Thyroid gland (tissue), 4 donors: Measurements from ENCODE around the gene TMEM167A. TPM values are rescaled to one million over a fixed set of nuclear protein-coding genes. Genes with fewer than 3 reads are reported as not detected.

ENCODE experiments used
- DNase-seq, 2 donors: peaks; one replicate each; pipeline ENCODE4 v3.0.0-alpha.2; 2019
- H3K27ac ChIP-seq, 3 donors: fragments of 200-600 bp; sonication (generic); 1 replicate in 2 of 3; 2 replicates in 1 of 3; pipeline ENCODE4 v1.5.1; 2016 to 2019; ENCODE audit warnings: mild to moderate bottlenecking in 1 of 3, moderate library complexity in 1 of 3
- H3K27me3 ChIP-seq: fragments of 200-600 bp; sonication (generic); one replicate; pipeline ENCODE4 v1.5.1; 2019
- H3K36me3 ChIP-seq, 2 donors: fragments of 200-600 bp; sonication (generic); one replicate each; pipeline ENCODE4 v1.5.1; 2016 to 2019
- H3K4me1 ChIP-seq, 2 donors: fragments of 200-600 bp; sonication (generic); one replicate each; pipeline ENCODE4 v1.5.1; 2017 to 2019
- H3K4me3 ChIP-seq, 3 donors: fragments of 200-600 bp; sonication (generic); replicated peaks in 1 of 3; 1 replicate in 2 of 3; 2 replicates in 1 of 3; pipeline ENCODE4 v1.5.1; 2016; ENCODE audit warnings: mild to moderate bottlenecking in 1 of 3
- H3K9me3 ChIP-seq: fragments of 200-600 bp; sonication (generic); one replicate; pipeline ENCODE4 v1.5.1; 2017
- CTCF ChIP-seq, 6 experiments: fragments of 200-600 bp in 3 of 6; fragments of 450-650 bp in 3 of 6; sonication (generic) in 3 of 6; IDR thresholded peaks; one replicate each; pipeline ENCODE4 v1.5.1; 2016 to 2019; ENCODE audit warnings: antibody characterized with exemption in 6 of 6, mild to moderate bottlenecking in 2 of 6, inconsistent platforms in 1 of 6, moderate library complexity in 1 of 6
- POLR2A ChIP-seq, 2 donors: fragments of 450-650 bp; IDR thresholded peaks; one replicate each; pipeline ENCODE4 v1.6.1; 2017; ENCODE audit warnings: antibody characterized with exemption in 2 of 2, mild to moderate bottlenecking in 2 of 2, moderate library complexity in 1 of 2
- WGBS, 2 donors: methylation state at CpG; one replicate each; pipeline ENCODE4 v1.1.5; 2017; 5-methylcytosine and 5-hydroxymethylcytosine counted together
- intact Hi-C: fragments of 100-400 bp; cut with DNase I; formaldehyde crosslinking; loops from one replicate; pipeline ENCODE4 v1.15.1; 2023
- total RNA-seq, 4 donors: library from RNA; depleted of rRNA; stranded (reverse); fragments of >200 nt; gene quantifications; one replicate each; pipeline ENCODE4 v1.2.3, GENCODE V29; 2016

Gene TMEM167A
- total RNA-seq = 10 to 100 TPM; 38.2 to 51.1 (median 49.2) TPM

- no peaks in the 10 kb centered on the region for H3K9me3 ChIP-seq
- intact Hi-C loops = no loop called here
- 1% methylated on average over 34 to 44 of the region's 44 CpGs for WGBS, 2 donors
- no peaks in the 10 kb centered on the region for H3K27me3 ChIP-seq
- H3K4me1 ChIP-seq = peaks cover 7% of the 10 kb centered on the region in 2 donors
- peak within 1 kb of the TSS; percentile 26 to 78 (median 59) for H3K27ac ChIP-seq
- no peak for TF ChIP-seq CTCF (IDR thresholded peaks at IDR 0.05)
- peak; percentile 34 to 71 for TF ChIP-seq POLR2A (IDR thresholded peaks at IDR 0.05)
- H3K4me3 ChIP-seq = peak within 1 kb of the TSS; percentile 19 to 87 (median 59)
- peak; percentile 97 to 98 for DNase-seq
- no peaks in the 10 kb centered on the region for H3K36me3 ChIP-seq
Measured at GRCh38 chr5:83076742-83077661, at the start of gene TMEM167A, which contains the start of gene XRCC4. TMEM167A (minus strand) TSS chr5:83077394; CDS start chr5:83077323, 71 bp downstream. XRCC4 (plus strand) TSS chr5:83077547; CDS start chr5:83104920, 27,373 bp downstream.

- WGBS, 2 donors = 73 to 96% methylated on average over 2 of the region's 2 CpGs
- no peaks in the 10 kb centered on the region for H3K9me3 ChIP-seq
- H3K27ac ChIP-seq = no peak overlapping the region
- H3K4me1 ChIP-seq = no peaks in the 10 kb centered on the region
- no peak for TF ChIP-seq CTCF (IDR thresholded peaks at IDR 0.05)
- no peak for TF ChIP-seq POLR2A (IDR thresholded peaks at IDR 0.05)
- H3K4me3 ChIP-seq = no peak overlapping the region
- no peaks in the 10 kb centered on the region for H3K36me3 ChIP-seq
- DNase-seq = no peak
- intact Hi-C loops = no loop called here
- H3K27me3 ChIP-seq = no peaks in the 10 kb centered on the region
Measured at GRCh38 chr5:83126501-83126900, 49.3 kb upstream of the TMEM167A start.

GRCh38 chr5:83125560-83125959 is 48.4 kb upstream of the TMEM167A start:
- H3K4me1 ChIP-seq = no peaks in the 10 kb centered on the region
- no peaks in the 10 kb centered on the region for H3K27me3 ChIP-seq
- WGBS, 2 donors = 81 to 96% methylated on average over 7 of the region's 7 CpGs

GRCh38 chr5:83124593-83124992 is 47.4 kb upstream of the TMEM167A start:
- H3K36me3 ChIP-seq = no peaks in the 10 kb centered on the region
- 97 to 100% methylated on average over 1 of the region's 1 CpG for WGBS, 2 donors
- DNase-seq = no peak
- no peak overlapping the region for H3K4me3 ChIP-seq
- TF ChIP-seq CTCF (IDR thresholded peaks at IDR 0.05) (no peak), POLR2A (IDR thresholded peaks at IDR 0.05) (no peak)
- no peaks in the 10 kb centered on the region for H3K27me3 ChIP-seq
- no peaks in the 10 kb centered on the region for H3K4me1 ChIP-seq
- H3K9me3 ChIP-seq = no peaks in the 10 kb centered on the region
- no peak overlapping the region for H3K27ac ChIP-seq
- intact Hi-C loops = no loop called here

More at GRCh38 chr5:83125560-83125959, 48.4 kb upstream of the TMEM167A start:
- TF ChIP-seq POLR2A (IDR thresholded peaks at IDR 0.05) (no peak), CTCF (IDR thresholded peaks at IDR 0.05) (no peak)
- no peak overlapping the region for H3K27ac ChIP-seq
- DNase-seq = no peak
- H3K36me3 ChIP-seq = no peaks in the 10 kb centered on the region
- H3K4me3 ChIP-seq = no peak overlapping the region
- H3K9me3 ChIP-seq = no peaks in the 10 kb centered on the region
- intact Hi-C loops = no loop called here

GRCh38 chr5:83118976-83119375 is 41.8 kb upstream of the TMEM167A start:
- 66 to 67% methylated on average over 1 of the region's 1 CpG for WGBS, 2 donors
- H3K27me3 ChIP-seq = no peaks in the 10 kb centered on the region
- no peak overlapping the region for H3K4me3 ChIP-seq
- DNase-seq = no peak
- H3K4me1 ChIP-seq = no peaks in the 10 kb centered on the region
- intact Hi-C loops = no loop called here
- H3K9me3 ChIP-seq = no peaks in the 10 kb centered on the region
- H3K27ac ChIP-seq = no peak overlapping the region
- H3K36me3 ChIP-seq = no peaks in the 10 kb centered on the region
- no peak for TF ChIP-seq CTCF (IDR thresholded peaks at IDR 0.05)
- TF ChIP-seq POLR2A (IDR thresholded peaks at IDR 0.05) = no peak
